HG03064 (cell line): Measurements from ENCODE around the gene CCDC43.
"Not testable (repeated sequence)": the region's sequence is repeated elsewhere in the genome, so short reads cannot be mapped to it uniquely, and the experiment has no call there.

Source experiments
- ATAC-seq: cut with Tn5 transposase; IDR thresholded peaks from one replicate; pipeline ENCODE4 v1.9.1; 2021; ENCODE audit warnings: low read depth; ENCODE audit not compliant: unreplicated experiment

The CCDC43 gene

GRCh38 chr17:44673893-44674292 lies 15.7 kb downstream of the CCDC43 start:
- no peak for ATAC-seq

GRCh38 chr17:44672479-44673093 lies 17.0 kb downstream of the CCDC43 start:
- no peak for ATAC-seq

GRCh38 chr17:44666006-44666405 lies 23.6 kb downstream of the CCDC43 start:
- no peak for ATAC-seq

GRCh38 chr17:44664867-44665266 lies 24.7 kb downstream of the CCDC43 start:
- no peak for ATAC-seq

GRCh38 chr17:44663095-44663494 lies 26.5 kb downstream of the CCDC43 start:
- ATAC-seq, result no peak

GRCh38 chr17:44661835-44662234 lies 27.7 kb downstream of the CCDC43 start:
- ATAC-seq, result no peak

- ATAC-seq, result no peak
Measured at GRCh38 chr17:44655983-44656710, 33.4 kb downstream of the CCDC43 start, which contains the start of gene MEIOC. MEIOC (plus strand) TSS chr17:44656468; CDS start chr17:44656614, 146 bp downstream.

GRCh38 chr17:44653954-44654353 lies 35.6 kb downstream of the CCDC43 start:
- no peak for ATAC-seq

- ATAC-seq, result no peak
Measured at GRCh38 chr17:44653384-44653783, 36.2 kb downstream of the CCDC43 start.

- no peak for ATAC-seq
Measured at GRCh38 chr17:44652727-44653126, 36.8 kb downstream of the CCDC43 start.

- no peak for ATAC-seq
Measured at GRCh38 chr17:44651228-44651627, 38.3 kb downstream of the CCDC43 start.

- no peak for ATAC-seq
Measured at GRCh38 chr17:44648963-44649362, 40.6 kb downstream of the CCDC43 start.

GRCh38 chr17:44647736-44648135 lies 41.8 kb downstream of the CCDC43 start:
- ATAC-seq, result no peak

- no peak for ATAC-seq
Measured at GRCh38 chr17:44646280-44646679, 43.3 kb downstream of the CCDC43 start.

- ATAC-seq, result no peak
Measured at GRCh38 chr17:44645341-44645740, 44.2 kb downstream of the CCDC43 start.

- no peak for ATAC-seq
Measured at GRCh38 chr17:44642834-44643233, 46.7 kb downstream of the CCDC43 start.

GRCh38 chr17:44637066-44637465 lies 52.5 kb downstream of the CCDC43 start:
- no peak for ATAC-seq

GRCh38 chr17:44636562-44636961 lies 53.0 kb downstream of the CCDC43 start:
- ATAC-seq, result no peak

GRCh38 chr17:44634401-44634800 lies 55.2 kb downstream of the CCDC43 start:
- not testable (repeated sequence) for ATAC-seq

- ATAC-seq, result no peak
Measured at GRCh38 chr17:44633998-44634397, 55.6 kb downstream of the CCDC43 start.

GRCh38 chr17:44630703-44631102 lies 58.9 kb downstream of the CCDC43 start:
- no peak for ATAC-seq

GRCh38 chr17:44629314-44629713 lies 60.3 kb downstream of the CCDC43 start:
- no peak for ATAC-seq
